Nephron progenitor cell (in vitro differentiated cells): ENCODE results near the gene MYRF.
A peak's percentile ranks its signal among the peaks of the same experiment; 100 is the strongest.

Experiments used
- DNase-seq: peaks from one replicate; pipeline ENCODE4 v3.0.0; 2021
- H3K27ac Mint-ChIP-seq: 2 replicates; pipeline ENCODE4 v1.8.0; 2021; ENCODE audit warnings: mild to moderate bottlenecking, moderate library complexity, mixed read lengths
- H3K27me3 Mint-ChIP-seq: 2 replicates; pipeline ENCODE4 v1.8.0; 2021; ENCODE audit warnings: mild to moderate bottlenecking, low read depth, mixed read lengths; ENCODE audit not compliant: poor library complexity
- H3K36me3 Mint-ChIP-seq: 2 replicates; pipeline ENCODE4 v1.8.0; 2021; ENCODE audit warnings: low read depth, mixed read lengths
- H3K4me1 Mint-ChIP-seq: 2 replicates; pipeline ENCODE4 v1.8.0; 2021; ENCODE audit warnings: mixed read lengths
- H3K4me3 Mint-ChIP-seq: 2 replicates; pipeline ENCODE4 v1.8.0; 2021; ENCODE audit warnings: mild to moderate bottlenecking, moderate library complexity, mixed read lengths
- H3K9me3 Mint-ChIP-seq: 2 replicates; pipeline ENCODE4 v1.8.0; 2021; ENCODE audit warnings: mild to moderate bottlenecking, moderate library complexity, mixed read lengths
- CTCF ChIP-seq: fragments of 200-600 bp; sonication (generic); IDR thresholded peaks from 2 replicates; pipeline ENCODE4 v1.5.0; 2021; ENCODE audit warnings: antibody characterized with exemption

MYRF gene

GRCh38 chr11:61782299-61782698 lies 29.9 kb downstream of the MYRF start:
- H3K36me3 Mint-ChIP-seq: peaks cover 27% of the 10 kb centered on the region
- no peaks in the 10 kb centered on the region for H3K27me3 Mint-ChIP-seq
- peaks cover 48% of the 10 kb centered on the region for H3K4me1 Mint-ChIP-seq
- TF ChIP-seq CTCF: no peak
- H3K27ac Mint-ChIP-seq: no peak overlapping the region
- no peak overlapping the region for H3K4me3 Mint-ChIP-seq
- DNase-seq: no peak
- no peaks in the 10 kb centered on the region for H3K9me3 Mint-ChIP-seq

GRCh38 chr11:61782841-61783240 lies 30.4 kb downstream of the MYRF start:
- Mint-ChIP-seq H3K4me1 (peaks cover 48% of the 10 kb centered on the region), H3K27me3 (no peaks in the 10 kb centered on the region), H3K9me3 (no peaks in the 10 kb centered on the region), H3K27ac (peak overlapping the region; percentile 66), H3K4me3 (no peak overlapping the region), H3K36me3 (peaks cover 25% of the 10 kb centered on the region)
- TF ChIP-seq CTCF: no peak
- DNase-seq: no peak

GRCh38 chr11:61783717-61784505 lies 31.5 kb downstream of the MYRF start:
- peak overlapping the region; percentile 85 for H3K27ac Mint-ChIP-seq
- DNase-seq: no peak
- H3K36me3 Mint-ChIP-seq: peaks cover 32% of the 10 kb centered on the region
- TF ChIP-seq CTCF: no peak
- H3K9me3 Mint-ChIP-seq: no peaks in the 10 kb centered on the region
- no peak overlapping the region for H3K4me3 Mint-ChIP-seq
- H3K4me1 Mint-ChIP-seq: peaks cover 44% of the 10 kb centered on the region
- no peaks in the 10 kb centered on the region for H3K27me3 Mint-ChIP-seq

- no peaks in the 10 kb centered on the region for H3K27me3 Mint-ChIP-seq
- TF ChIP-seq CTCF: no peak
- peaks cover 35% of the 10 kb centered on the region for H3K36me3 Mint-ChIP-seq
- no peak overlapping the region for H3K4me3 Mint-ChIP-seq
- DNase-seq: no peak
- H3K27ac Mint-ChIP-seq: peak overlapping the region; percentile 57
- H3K4me1 Mint-ChIP-seq: peaks cover 43% of the 10 kb centered on the region
- no peaks in the 10 kb centered on the region for H3K9me3 Mint-ChIP-seq
These were observed 32.0 kb downstream of the MYRF start for GRCh38 chr11:61784506-61784805.

- peak; percentile 56 for DNase-seq
- Mint-ChIP-seq H3K27me3 (no peaks in the 10 kb centered on the region), H3K36me3 (peaks cover 47% of the 10 kb centered on the region), H3K4me3 (peak overlapping the region; percentile 47), H3K27ac (peak overlapping the region; percentile 71), H3K9me3 (no peaks in the 10 kb centered on the region), H3K4me1 (peaks cover 48% of the 10 kb centered on the region)
- TF ChIP-seq CTCF: peak; percentile 14
These were observed 33.5 kb downstream of the MYRF start for GRCh38 chr11:61785837-61786402.
